GM12801 (cell line): Measurements from ENCODE around the gene EEF1AKMT1.

Experiments used
- TF ChIP-seq, protein P1 (sequence below): IDR thresholded peaks from one replicate; pipeline ENCODE4 v1.5.1; 2011; ENCODE audit warnings: control low read depth; ENCODE audit not compliant: insufficient read length; ENCODE audit errors: extremely low read depth

The EEF1AKMT1 gene

DNA sequence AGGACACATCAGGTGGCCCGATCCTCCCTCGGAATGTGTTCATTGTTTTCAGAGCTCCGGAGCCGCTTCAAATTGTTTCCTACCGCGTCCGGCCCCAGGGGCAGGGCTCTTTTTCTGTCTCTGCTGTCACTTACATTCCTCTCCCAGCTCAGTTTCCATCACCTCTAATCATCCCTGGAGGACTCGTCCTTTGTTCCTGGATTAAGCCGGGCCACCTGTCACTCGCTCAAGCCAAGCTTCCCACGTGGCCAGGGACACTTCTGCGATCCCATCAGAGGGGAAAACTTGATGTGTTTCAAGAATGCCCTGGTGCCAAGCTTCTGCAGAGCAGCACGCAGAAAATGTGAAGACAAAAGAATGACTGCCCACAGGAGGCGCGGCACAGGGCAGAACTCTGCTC is 56.8 kb downstream of the EEF1AKMT1 start:
- TF ChIP-seq, protein P1, sequence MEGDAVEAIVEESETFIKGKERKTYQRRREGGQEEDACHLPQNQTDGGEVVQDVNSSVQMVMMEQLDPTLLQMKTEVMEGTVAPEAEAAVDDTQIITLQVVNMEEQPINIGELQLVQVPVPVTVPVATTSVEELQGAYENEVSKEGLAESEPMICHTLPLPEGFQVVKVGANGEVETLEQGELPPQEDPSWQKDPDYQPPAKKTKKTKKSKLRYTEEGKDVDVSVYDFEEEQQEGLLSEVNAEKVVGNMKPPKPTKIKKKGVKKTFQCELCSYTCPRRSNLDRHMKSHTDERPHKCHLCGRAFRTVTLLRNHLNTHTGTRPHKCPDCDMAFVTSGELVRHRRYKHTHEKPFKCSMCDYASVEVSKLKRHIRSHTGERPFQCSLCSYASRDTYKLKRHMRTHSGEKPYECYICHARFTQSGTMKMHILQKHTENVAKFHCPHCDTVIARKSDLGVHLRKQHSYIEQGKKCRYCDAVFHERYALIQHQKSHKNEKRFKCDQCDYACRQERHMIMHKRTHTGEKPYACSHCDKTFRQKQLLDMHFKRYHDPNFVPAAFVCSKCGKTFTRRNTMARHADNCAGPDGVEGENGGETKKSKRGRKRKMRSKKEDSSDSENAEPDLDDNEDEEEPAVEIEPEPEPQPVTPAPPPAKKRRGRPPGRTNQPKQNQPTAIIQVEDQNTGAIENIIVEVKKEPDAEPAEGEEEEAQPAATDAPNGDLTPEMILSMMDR: no peak

DNA sequence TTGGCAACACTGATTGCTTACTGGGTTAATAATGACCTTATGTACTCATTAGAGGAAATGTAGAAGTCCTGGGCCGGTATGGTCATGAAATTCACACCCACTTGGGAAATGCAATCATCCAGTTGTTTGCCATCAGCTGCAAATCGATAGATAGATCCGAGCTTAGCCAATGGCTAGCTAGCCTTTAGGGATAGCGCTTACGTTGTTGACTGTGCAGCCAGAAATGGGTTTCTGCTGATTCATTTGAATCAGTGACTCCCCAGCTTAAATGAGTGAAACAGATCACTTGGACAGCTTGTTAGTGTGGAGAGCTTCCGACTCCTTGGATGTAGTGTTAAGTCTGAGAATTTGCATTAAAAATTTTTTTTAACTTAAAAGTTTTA is 58.4 kb downstream of the EEF1AKMT1 start:
- TF ChIP-seq, protein P1: no peak

DNA sequence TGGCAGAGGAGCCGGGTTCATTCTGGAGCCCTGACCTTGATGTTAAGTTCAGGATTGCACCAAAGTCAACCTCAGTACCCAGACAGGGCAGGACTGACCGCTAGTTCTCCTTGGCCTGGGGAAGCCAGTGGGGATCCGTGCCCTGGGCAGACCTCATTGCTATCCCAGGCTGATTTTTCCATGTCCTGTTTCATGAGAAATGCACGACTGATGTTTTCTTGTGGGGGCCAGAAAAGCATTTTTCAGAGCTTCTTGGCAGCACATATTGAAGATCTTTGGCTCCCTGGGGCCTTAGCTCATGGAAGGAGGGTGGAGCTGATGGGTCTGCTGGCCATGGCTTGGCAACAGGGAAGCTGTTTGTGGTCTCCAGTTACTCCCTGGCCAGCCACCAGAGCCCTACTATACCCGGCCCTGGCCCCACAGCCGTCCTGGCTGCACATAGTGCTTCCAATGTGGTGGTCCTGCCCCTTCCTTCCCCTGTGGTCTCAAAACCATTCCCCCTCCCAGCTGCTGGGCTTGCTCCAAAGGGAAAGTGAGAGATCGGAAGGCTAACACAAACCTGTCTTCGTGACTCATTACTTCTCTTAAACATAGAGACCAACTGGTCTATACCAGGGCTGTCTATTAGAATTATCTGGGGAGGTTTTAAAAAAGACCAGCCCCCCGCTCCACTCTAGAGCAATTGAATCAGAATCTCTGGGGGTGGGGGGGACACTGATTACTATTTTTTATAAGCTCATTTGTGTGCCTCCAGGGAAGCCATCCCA is 59.0 kb downstream of the EEF1AKMT1 start:
- TF ChIP-seq, protein P1: no peak

DNA sequence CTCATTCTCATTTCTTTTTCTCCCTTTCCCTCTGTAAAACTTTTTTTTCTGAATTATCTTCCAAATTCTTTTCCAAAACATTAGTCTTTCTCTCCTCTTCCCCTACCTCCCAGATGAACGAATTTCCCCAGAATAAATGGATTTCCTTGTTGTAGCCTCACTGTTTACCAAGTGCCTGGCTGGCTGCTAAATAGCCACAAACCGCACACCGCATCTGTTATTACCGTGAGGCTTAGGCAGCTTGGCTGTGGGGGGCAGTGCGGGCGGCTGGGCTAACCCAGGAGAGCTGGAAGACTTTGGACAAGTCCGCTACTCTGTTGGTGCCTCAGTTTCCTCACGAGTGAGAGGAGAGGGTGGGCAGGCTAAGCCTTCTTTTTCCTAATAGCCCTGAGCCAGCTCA is 59.6 kb downstream of the EEF1AKMT1 start:
- TF ChIP-seq, protein P1: no peak

DNA sequence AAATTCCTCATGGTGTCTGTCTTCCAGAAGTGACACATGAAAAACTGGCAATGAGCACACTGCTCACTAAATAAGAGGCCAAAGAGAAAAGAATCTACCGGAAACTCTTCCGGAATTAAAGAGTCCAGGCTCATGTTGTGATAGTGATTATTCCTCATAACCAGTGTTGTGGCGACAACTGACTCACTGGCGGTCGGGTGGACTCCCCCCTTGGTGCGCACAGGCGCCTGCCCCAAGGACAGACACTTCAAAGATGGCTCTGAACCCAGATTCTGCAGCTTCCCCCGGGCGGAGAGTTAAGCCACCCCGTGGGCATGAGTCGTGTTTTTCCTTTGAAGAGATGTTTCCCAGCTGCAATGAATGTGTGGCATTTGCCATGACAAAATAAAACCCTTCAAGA is 60.0 kb downstream of the EEF1AKMT1 start:
- TF ChIP-seq, protein P1: no peak

DNA sequence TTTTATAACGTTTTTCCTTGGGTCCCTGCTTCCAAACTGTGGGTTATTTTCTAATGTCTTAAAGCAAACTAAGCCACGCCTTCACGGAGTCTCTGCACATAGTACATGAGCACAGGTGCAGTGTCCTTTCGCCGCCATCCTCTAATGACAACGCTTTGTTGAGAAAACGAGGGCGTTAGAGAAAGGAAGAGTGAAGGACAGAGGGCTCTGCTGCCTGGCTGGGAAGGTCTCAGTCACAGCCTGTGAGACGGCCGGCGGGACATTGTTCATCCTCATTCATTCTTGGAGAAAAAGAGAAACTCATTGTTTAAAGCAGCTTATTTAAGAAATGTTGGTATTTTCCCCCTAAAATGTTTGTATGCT is 60.8 kb downstream of the EEF1AKMT1 start:
- TF ChIP-seq, protein P1: no peak

DNA sequence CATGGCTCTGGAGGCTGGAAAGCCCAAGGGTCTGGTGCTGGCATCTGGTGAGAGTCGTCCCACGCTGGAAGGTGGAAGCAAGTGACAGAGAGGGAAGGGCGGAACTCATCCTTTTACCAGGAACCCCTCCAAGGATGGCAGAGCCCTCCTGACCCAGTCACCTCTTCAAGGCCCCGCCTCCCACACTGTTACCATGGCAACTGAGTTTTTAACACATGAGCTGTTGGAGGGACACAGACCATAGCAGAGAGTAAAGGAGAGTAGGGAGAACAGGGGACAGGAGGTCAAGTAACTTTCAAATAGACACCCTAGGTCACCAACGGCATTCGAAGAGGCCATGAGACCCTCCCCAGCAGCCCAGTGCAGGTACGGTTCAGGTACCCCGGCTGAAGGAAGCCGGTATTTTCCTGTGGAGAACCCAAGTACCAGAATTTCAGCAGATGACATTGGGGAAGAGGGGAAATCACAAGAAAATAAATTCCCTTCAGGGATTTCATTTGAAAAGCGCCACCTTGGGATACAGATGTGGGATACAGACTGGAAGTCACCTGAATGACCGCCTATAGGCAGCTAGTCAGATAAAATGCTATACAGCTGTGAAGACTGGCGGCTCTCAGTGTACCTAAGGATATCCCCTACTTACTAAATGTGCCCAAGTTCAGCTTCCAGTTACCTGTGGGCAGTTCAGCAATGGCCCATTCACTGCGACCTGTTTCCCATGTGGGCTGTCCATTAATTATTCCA is 62.3 kb downstream of the EEF1AKMT1 start:
- TF ChIP-seq, protein P1: no peak
